IPS DF 6.9 (cell line): ENCODE data around the gene GATB.

Experiments
- DNase-seq: peaks from one replicate; pipeline ENCODE4 v3.0.0-alpha.2; 2013; ENCODE audit warnings: low read depth, low spot score
- H3K27ac ChIP-seq: one replicate; pipeline ENCODE4 v1.5.1; 2013; ENCODE audit warnings: low read length, control low read depth
- H3K27me3 ChIP-seq: 2 replicates; pipeline ENCODE4 v1.6.1; 2013; ENCODE audit warnings: mild to moderate bottlenecking, low read length; ENCODE audit not compliant: control insufficient read depth, insufficient read depth
- H3K36me3 ChIP-seq: 2 replicates; pipeline ENCODE4 v1.6.1; 2013; ENCODE audit warnings: low read length; ENCODE audit not compliant: control insufficient read depth, insufficient read depth
- H3K4me1 ChIP-seq: 2 replicates; pipeline ENCODE4 v1.6.1; 2013; ENCODE audit warnings: low read length; ENCODE audit not compliant: control insufficient read depth, insufficient read depth
- H3K4me3 ChIP-seq: 2 replicates; pipeline ENCODE4 v1.5.1; 2013; ENCODE audit warnings: mild to moderate bottlenecking, low read length
- H3K9me3 ChIP-seq: 2 replicates; pipeline ENCODE4 v1.6.1; 2013; ENCODE audit warnings: low read length, inconsistent platforms; ENCODE audit not compliant: control insufficient read depth, insufficient read depth
- WGBS: extraction: QIAGEN DNeasy Blood & Tissue Kit; methylation state at CpG from one replicate; pipeline ENCODE4 v1.1.7; 2013; ENCODE audit warnings: mixed read lengths, missing lambda C conversion rate; ENCODE audit not compliant: insufficient read length, insufficient coverage; 5-methylcytosine and 5-hydroxymethylcytosine counted together

The GATB gene

DNA sequence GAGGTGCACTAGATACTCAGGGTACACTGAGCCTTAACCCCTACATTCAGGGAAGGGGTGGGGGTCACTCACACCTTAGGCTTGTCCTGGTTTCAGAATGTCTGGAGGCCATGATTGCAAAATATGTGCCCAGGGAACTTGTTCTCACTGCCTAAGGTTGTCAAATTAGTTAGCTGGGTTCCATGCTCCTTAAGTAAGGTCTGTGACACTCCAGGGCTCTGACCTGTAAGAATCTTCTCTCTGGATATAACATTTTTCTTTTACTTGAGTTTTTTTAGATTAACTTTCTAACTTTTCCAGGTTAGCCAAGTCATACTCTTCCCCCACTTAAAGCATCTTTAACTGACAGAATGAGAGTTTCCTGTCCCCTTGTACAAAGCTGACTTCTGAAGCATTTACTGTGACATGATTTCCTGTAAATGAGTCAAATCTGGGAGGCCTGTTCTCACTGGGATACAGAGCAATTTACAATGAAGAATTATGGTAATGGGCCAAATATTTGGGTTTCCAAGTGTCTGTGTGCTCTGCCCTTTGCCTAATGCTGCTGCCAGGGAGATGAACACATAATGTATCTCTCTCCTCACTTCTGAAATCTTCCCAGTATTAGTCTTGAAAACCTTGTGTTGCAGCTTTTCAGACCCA, 101.7 kb downstream of the GATB start:
- no peaks in the 10 kb centered on the region for H3K4me1 ChIP-seq
- H3K36me3 ChIP-seq: peaks cover 12% of the 10 kb centered on the region; the same call in 1 of the 2 replicates
- H3K9me3 ChIP-seq: no peaks in the 10 kb centered on the region
- no peak overlapping the region for H3K4me3 ChIP-seq
- no peak for DNase-seq
- no peaks in the 10 kb centered on the region for H3K27me3 ChIP-seq
- no peak overlapping the region for H3K27ac ChIP-seq

DNA sequence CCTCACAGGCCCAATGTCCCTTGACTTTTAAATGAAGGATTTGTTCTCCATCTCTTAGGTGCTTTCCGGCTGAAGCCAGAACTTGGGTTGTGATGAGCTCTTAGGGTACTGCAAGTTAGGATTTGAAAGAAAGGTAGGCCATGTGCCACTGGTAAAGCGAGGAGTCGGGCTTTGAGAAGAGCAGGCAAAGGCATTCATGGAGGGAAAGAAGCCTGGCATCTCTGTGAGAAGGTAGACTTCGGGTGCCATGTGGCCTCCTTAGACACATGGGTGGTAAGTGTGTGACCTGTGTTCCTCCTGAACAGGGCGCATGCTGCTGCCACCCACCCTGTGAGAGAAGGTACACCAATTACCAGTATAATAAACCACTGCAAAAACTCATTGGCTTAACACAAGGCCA, 102.9 kb downstream of the GATB start:
- peaks cover 9% of the 10 kb centered on the region; the same call in 1 of the 2 replicates for H3K36me3 ChIP-seq
- DNase-seq: no peak
- WGBS: no CpG with 5 or more reads among the region's 5 CpGs
- no peaks in the 10 kb centered on the region for H3K27me3 ChIP-seq
- no peaks in the 10 kb centered on the region for H3K9me3 ChIP-seq
- H3K4me1 ChIP-seq: no peaks in the 10 kb centered on the region
- H3K27ac ChIP-seq: no peak overlapping the region
- H3K4me3 ChIP-seq: no peak overlapping the region

DNA sequence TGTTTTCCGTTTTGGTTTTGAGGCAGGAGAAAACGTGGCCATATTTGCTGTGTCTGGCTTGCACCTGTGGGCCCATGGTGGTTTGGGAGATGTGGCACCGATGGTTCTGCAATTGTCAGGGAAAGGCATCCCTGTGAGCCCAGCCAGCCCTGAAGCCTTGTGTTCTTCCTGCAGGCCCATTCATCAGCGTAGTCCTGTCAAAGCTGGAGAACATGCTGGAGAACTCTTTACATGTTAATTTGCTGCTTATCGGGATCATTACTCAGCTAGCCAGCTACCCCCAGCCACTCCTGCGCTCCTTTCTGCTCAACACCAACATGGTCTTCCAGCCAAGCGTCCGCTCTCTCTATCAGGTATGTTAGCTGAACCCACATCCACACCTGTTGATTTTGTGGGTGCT, 104.7 kb downstream of the GATB start:
- no peak for DNase-seq
- no peaks in the 10 kb centered on the region for H3K9me3 ChIP-seq
- no CpG with 5 or more reads among the region's 8 CpGs for WGBS
- no peaks in the 10 kb centered on the region for H3K4me1 ChIP-seq
- no peak overlapping the region for H3K4me3 ChIP-seq
- H3K36me3 ChIP-seq: peaks cover 9% of the 10 kb centered on the region; the same call in 1 of the 2 replicates
- no peaks in the 10 kb centered on the region for H3K27me3 ChIP-seq
- H3K27ac ChIP-seq: no peak overlapping the region

DNA sequence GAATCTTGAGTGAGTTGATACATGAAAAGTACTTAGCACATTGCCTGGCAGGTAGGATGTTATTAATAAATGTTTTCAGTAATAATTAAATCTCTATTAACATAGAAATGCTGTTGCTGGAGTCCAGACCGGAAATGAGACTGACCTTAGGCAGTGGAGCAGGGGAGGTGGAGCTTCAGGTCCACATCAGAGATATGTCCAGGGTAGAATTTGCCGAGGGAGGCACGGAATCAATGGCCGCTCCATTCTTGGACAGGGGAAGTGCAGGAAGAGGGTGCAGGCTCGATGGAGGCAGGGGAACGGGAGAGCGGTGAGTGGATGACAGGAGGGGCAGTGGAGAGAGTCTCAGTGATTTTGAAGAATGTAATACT, 107.3 kb downstream of the GATB start:
- H3K4me1 ChIP-seq: no peaks in the 10 kb centered on the region
- peaks cover 9% of the 10 kb centered on the region; the same call in 1 of the 2 replicates for H3K36me3 ChIP-seq
- no peaks in the 10 kb centered on the region for H3K27me3 ChIP-seq
- no CpG with 5 or more reads among the region's 7 CpGs for WGBS
- DNase-seq: no peak
- H3K27ac ChIP-seq: no peak overlapping the region
- no peak overlapping the region for H3K4me3 ChIP-seq
- H3K9me3 ChIP-seq: no peaks in the 10 kb centered on the region

DNA sequence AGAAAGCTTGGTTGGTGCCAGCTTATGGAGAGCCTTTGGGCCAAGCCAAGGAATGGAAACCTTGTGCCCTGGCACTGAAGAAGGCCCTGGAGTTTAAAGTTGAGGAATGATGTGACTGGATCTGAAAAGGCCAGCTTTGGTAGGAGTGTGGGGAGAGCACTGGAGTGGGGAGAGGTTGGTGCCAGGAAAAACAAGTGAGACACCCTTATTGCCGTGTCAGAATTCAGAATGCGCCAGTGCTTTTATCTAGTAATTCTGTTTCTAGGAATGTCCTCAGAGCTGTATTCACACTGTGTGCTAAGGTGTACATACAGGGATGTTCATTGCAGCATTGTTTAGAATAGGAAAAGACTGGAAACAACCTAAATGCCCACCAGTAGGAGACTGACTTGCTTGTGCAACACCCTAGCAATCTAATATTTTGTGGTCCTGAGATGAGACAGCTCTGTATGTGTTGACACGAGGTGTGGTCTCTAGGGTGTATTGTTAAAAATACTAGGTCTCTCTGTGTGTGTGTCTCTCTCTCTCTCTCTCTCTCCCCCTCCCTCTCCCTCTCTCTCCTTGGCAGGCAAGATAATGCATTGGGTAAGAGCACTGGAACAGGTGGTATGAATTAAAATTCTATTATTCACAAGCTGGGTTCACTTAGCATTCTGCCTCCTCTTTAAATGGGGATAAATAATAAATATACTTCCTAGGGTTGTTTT, 107.8 kb downstream of the GATB start:
- peaks cover 6% of the 10 kb centered on the region; the same call in 1 of the 2 replicates for H3K36me3 ChIP-seq
- no peak for DNase-seq
- no peak overlapping the region for H3K27ac ChIP-seq
- H3K4me1 ChIP-seq: no peaks in the 10 kb centered on the region
- no peaks in the 10 kb centered on the region for H3K27me3 ChIP-seq
- no peaks in the 10 kb centered on the region for H3K9me3 ChIP-seq
- WGBS: no CpG with 5 or more reads among the region's 3 CpGs
- no peak overlapping the region for H3K4me3 ChIP-seq

DNA sequence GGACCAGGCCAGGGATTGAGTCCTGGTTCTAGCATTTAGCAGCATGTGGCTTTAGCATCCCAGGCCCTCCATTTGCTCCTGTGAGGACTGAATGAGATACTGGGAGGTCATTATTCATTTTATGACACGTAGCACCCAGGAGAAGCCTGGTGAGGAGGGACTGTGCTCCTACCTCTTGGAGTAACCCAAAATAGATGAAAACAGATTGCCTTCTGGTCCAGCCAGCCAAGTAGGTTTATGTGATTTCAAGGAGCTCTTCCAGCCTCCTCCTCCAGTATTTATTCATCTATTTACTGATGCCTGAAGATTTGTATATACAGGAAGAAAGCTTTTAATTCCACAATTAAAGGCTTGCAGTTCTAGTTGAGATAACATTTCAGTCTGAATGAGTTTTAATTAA, 109.3 kb downstream of the GATB start:
- WGBS: no CpG with 5 or more reads among the region's 1 CpG
- Histone ChIP-seq H3K4me3 (no peak overlapping the region), H3K36me3 (0 out of 2 replicates have a peak, but pooled peaks cover 3% of the 10 kb centered on the region), H3K27ac (no peak overlapping the region), H3K4me1 (no peaks in the 10 kb centered on the region), H3K9me3 (no peaks in the 10 kb centered on the region), H3K27me3 (no peaks in the 10 kb centered on the region)
- DNase-seq: no peak

DNA sequence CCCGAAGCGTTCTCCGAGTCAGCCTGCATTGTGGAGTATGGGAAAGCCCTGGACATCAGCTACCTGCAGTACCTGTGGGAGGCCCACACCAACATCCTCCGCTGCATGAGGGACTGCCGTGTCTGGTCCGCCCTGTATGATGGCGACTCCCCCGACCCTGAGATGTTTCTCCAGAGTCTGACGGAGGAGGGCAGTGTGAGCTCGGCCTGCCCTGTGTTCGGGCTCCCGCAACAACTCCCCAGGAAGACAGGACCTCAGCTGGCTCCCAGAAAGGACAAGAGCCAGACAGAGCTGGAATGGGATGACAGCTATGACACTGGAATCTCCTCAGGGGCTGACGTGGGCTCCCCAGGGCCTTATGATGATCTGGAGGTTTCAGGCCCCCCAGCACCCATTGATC, 111.3 kb downstream of the GATB start:
- no peaks in the 10 kb centered on the region for H3K9me3 ChIP-seq
- DNase-seq: no peak
- H3K27ac ChIP-seq: no peak overlapping the region
- WGBS: no CpG with 5 or more reads among the region's 13 CpGs
- 0 out of 2 replicates have a peak, but pooled peaks cover 3% of the 10 kb centered on the region for H3K36me3 ChIP-seq
- no peaks in the 10 kb centered on the region for H3K27me3 ChIP-seq
- H3K4me3 ChIP-seq: no peak overlapping the region
- H3K4me1 ChIP-seq: 0 out of 2 replicates have a peak, but pooled peaks cover 1% of the 10 kb centered on the region

DNA sequence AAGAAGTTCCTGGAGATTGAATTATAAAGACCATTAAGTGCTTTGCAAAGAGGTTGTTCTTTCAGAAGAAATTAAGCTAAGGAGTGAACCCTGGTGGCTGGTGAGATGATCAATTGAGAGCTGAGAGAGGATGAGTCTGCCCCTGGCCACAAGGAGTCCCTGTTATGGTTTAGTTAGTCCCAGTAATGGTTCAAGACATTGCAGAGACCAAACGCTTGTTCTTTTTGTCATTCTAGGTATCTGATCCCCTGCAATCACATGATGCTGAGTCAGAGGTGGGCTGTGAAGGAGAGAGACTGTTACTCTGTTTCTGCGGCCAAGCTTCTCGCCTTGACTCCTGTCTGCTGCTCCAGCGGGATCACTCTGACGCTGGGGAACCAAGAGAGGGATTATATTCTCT, 114.5 kb downstream of the GATB start:
- DNase-seq: no peak
- no CpG with 5 or more reads among the region's 5 CpGs for WGBS
- Histone ChIP-seq H3K36me3 (0 out of 2 replicates have a peak, but pooled peaks cover 1% of the 10 kb centered on the region), H3K27ac (no peak overlapping the region), H3K4me3 (no peak overlapping the region), H3K9me3 (no peaks in the 10 kb centered on the region), H3K4me1 (0 out of 2 replicates have a peak, but pooled peaks cover 1% of the 10 kb centered on the region), H3K27me3 (no peaks in the 10 kb centered on the region)

DNA sequence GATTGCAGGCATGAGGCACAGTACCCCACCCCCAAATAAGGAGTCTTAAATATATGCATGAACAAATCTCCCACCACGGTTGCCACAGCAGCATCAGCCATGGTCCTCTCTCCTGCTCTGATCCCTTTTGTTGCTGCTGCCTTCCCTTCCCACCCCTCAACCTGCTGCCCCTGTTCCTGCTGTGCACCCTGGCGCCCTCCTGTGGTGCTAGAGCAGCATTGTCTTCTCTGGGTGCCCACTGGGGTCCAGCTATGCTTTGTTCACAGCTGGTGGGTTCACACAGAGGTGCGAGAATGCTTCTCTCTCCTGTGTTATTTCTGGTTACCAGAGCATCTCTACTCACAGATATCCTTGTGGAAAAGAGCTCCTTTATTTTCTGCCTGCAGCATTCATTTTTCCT, 116.2 kb downstream of the GATB start:
- WGBS: no CpG with 5 or more reads among the region's 3 CpGs
- DNase-seq: peak; percentile 35

DNA sequence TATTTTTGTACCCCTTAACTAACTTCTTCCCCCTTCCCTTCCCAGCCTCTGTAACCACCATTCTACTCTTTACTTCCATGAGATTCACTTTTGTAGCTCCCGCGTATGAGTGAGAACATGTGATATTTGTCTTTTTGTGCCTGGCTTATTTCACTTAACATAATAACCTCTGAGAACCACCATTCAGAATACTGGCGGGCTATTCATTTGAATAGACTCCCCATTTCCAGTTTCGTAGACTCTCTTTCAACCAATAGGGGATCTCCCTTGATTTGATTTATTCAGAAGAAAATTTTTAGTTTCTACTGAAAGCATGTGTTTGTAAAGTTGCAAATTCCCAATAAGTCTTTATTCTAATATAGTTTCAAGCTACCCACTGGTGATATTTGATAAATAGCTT, 117.2 kb downstream of the GATB start:
- no peak overlapping the region for H3K27ac ChIP-seq
- H3K9me3 ChIP-seq: no peaks in the 10 kb centered on the region
- 0 out of 2 replicates have a peak, but pooled peaks cover 1% of the 10 kb centered on the region for H3K4me1 ChIP-seq
- no peaks in the 10 kb centered on the region for H3K36me3 ChIP-seq
- no peak for DNase-seq
- no peaks in the 10 kb centered on the region for H3K27me3 ChIP-seq
- no CpG with 5 or more reads among the region's 4 CpGs for WGBS
- no peak overlapping the region for H3K4me3 ChIP-seq

More for the DNA sequence above, 116.2 kb downstream of the GATB start:
- H3K36me3 ChIP-seq: no peaks in the 10 kb centered on the region
- H3K4me1 ChIP-seq: 0 out of 2 replicates have a peak, but pooled peaks cover 1% of the 10 kb centered on the region
- no peak overlapping the region for H3K27ac ChIP-seq
- H3K9me3 ChIP-seq: no peaks in the 10 kb centered on the region
- no peak overlapping the region for H3K4me3 ChIP-seq
- H3K27me3 ChIP-seq: no peaks in the 10 kb centered on the region
